Effector memory CD8-positive, alpha-beta T cell (primary cell): ENCODE measurements around the gene GPATCH4.

ENCODE experiments used
- ATAC-seq: fragments of 150-1000 bp; cut with Tn5 transposase; replicated peaks from 2 replicates; pipeline ENCODE4 v1.10.0; 2021; ENCODE audit warnings: mild to moderate bottlenecking, moderate library complexity
- DNase-seq, 3 experiments: peaks; one replicate each; pipeline ENCODE4 v3.0.0; 2021
- H3K27ac Mint-ChIP-seq, 2 donors: one replicate each; pipeline ENCODE4 v1.8.0; 2022; ENCODE audit warnings: mild to moderate bottlenecking in 2 of 2, mixed read lengths in 2 of 2, moderate library complexity in 2 of 2
- H3K27me3 Mint-ChIP-seq, 2 donors: one replicate each; pipeline ENCODE4 v1.8.0; 2022; ENCODE audit warnings: mixed read lengths in 2 of 2
- H3K36me3 Mint-ChIP-seq: one replicate; pipeline ENCODE4 v1.8.0; 2022; ENCODE audit warnings: mild to moderate bottlenecking, moderate library complexity, mixed read lengths; ENCODE audit not compliant: insufficient read depth
- H3K4me1 Mint-ChIP-seq, 2 donors: one replicate each; pipeline ENCODE4 v1.8.0; 2022; ENCODE audit warnings: low read depth in 2 of 2, mixed read lengths in 2 of 2
- H3K4me3 Mint-ChIP-seq, 2 donors: one replicate each; pipeline ENCODE4 v1.8.0; 2022; ENCODE audit warnings: mild to moderate bottlenecking in 2 of 2, mixed read lengths in 2 of 2, moderate library complexity in 2 of 2
- H3K9me3 Mint-ChIP-seq, 2 donors: one replicate each; pipeline ENCODE4 v1.8.0; 2022; ENCODE audit warnings: mixed read lengths in 2 of 2

The GPATCH4 gene

GRCh38 chr1:156599811-156600210, 1.5 kb downstream of the GPATCH4 start:
- H3K9me3 Mint-ChIP-seq, result no peaks in the 10 kb centered on the region
- peak overlapping the region; percentile 72 to 93 for H3K27ac Mint-ChIP-seq
- H3K4me1 Mint-ChIP-seq, result peaks cover 20 to 29% of the 10 kb centered on the region in 2 donors
- H3K36me3 Mint-ChIP-seq, result peaks cover 17% of the 10 kb centered on the region
- peak overlapping the region; percentile 89 to 92 for H3K4me3 Mint-ChIP-seq
- ATAC-seq (peak; percentile 78), DNase-seq (no peak)
- H3K27me3 Mint-ChIP-seq, result no peaks in the 10 kb centered on the region

- Mint-ChIP-seq H3K4me3 (no peak overlapping the region), H3K9me3 (no peaks in the 10 kb centered on the region), H3K4me1 (peaks cover 20 to 29% of the 10 kb centered on the region in 2 donors), H3K27me3 (no peaks in the 10 kb centered on the region), H3K36me3 (peaks cover 17% of the 10 kb centered on the region), H3K27ac (peak overlapping the region; percentile 32 to 72)
- DNase-seq, result no peak
- ATAC-seq, result no peak
These were observed 2.4 kb downstream of the GPATCH4 start for GRCh38 chr1:156598731-156599432.

- Mint-ChIP-seq H3K36me3 (peaks cover 17% of the 10 kb centered on the region), H3K27me3 (no peaks in the 10 kb centered on the region), H3K27ac (peak overlapping the region; percentile 32 to 72), H3K4me1 (peaks cover 20 to 29% of the 10 kb centered on the region in 2 donors), H3K9me3 (no peaks in the 10 kb centered on the region), H3K4me3 (no peak overlapping the region)
- DNase-seq (no peak), ATAC-seq (no peak)
These were observed 3.2 kb downstream of the GPATCH4 start for GRCh38 chr1:156598125-156598524.

- Mint-ChIP-seq H3K27me3 (no peaks in the 10 kb centered on the region), H3K27ac (peak overlapping the region in 1 of 2 donors; percentile 16), H3K9me3 (no peaks in the 10 kb centered on the region), H3K36me3 (peaks cover 17% of the 10 kb centered on the region), H3K4me1 (peaks cover 13 to 20% of the 10 kb centered on the region in 2 donors), H3K4me3 (no peak overlapping the region)
- DNase-seq, result no peak
- no peak for ATAC-seq
These were observed 4.9 kb downstream of the GPATCH4 start for GRCh38 chr1:156596426-156596825.

GRCh38 chr1:156595016-156595415, 6.3 kb downstream of the GPATCH4 start:
- Mint-ChIP-seq H3K27ac (peak overlapping the region; percentile 1 to 32), H3K27me3 (no peaks in the 10 kb centered on the region), H3K4me3 (no peak overlapping the region), H3K4me1 (peaks cover 3 to 16% of the 10 kb centered on the region in 2 donors), H3K36me3 (peaks cover 14% of the 10 kb centered on the region), H3K9me3 (no peaks in the 10 kb centered on the region)
- DNase-seq, result no peak
- no peak for ATAC-seq

GRCh38 chr1:156594190-156594589, 7.1 kb downstream of the GPATCH4 start:
- peaks cover 13% of the 10 kb centered on the region for H3K36me3 Mint-ChIP-seq
- no peaks in the 10 kb centered on the region for H3K27me3 Mint-ChIP-seq
- DNase-seq (no peak), ATAC-seq (no peak)
- peaks cover 3 to 16% of the 10 kb centered on the region in 2 donors for H3K4me1 Mint-ChIP-seq
- H3K4me3 Mint-ChIP-seq, result no peak overlapping the region
- H3K9me3 Mint-ChIP-seq, result no peaks in the 10 kb centered on the region
- H3K27ac Mint-ChIP-seq, result no peak overlapping the region

- no peak overlapping the region for H3K27ac Mint-ChIP-seq
These were observed 7.7 kb downstream of the GPATCH4 start for GRCh38 chr1:156593661-156593989.

GRCh38 chr1:156592910-156593660, 8.2 kb downstream of the GPATCH4 start:
- Mint-ChIP-seq H3K27ac (peak overlapping the region in 1 of 2 donors; percentile 51), H3K4me3 (peak overlapping the region; percentile 56 to 80), H3K27me3 (no peaks in the 10 kb centered on the region), H3K9me3 (no peaks in the 10 kb centered on the region), H3K4me1 (peaks cover 3 to 16% of the 10 kb centered on the region in 2 donors), H3K36me3 (peaks cover 7% of the 10 kb centered on the region)
- ATAC-seq, result no peak
- DNase-seq, result no peak

More at GRCh38 chr1:156593661-156593989, 7.7 kb downstream of the GPATCH4 start:
- Mint-ChIP-seq H3K36me3 (peaks cover 7% of the 10 kb centered on the region), H3K27me3 (no peaks in the 10 kb centered on the region), H3K9me3 (no peaks in the 10 kb centered on the region), H3K4me3 (no peak overlapping the region), H3K4me1 (peaks cover 3 to 16% of the 10 kb centered on the region in 2 donors)
- no peak for DNase-seq
- ATAC-seq, result no peak

- Mint-ChIP-seq H3K4me3 (peak overlapping the region; percentile 56 to 80), H3K36me3 (peaks cover 7% of the 10 kb centered on the region), H3K4me1 (peaks cover 3 to 16% of the 10 kb centered on the region in 2 donors), H3K9me3 (no peaks in the 10 kb centered on the region), H3K27me3 (no peaks in the 10 kb centered on the region), H3K27ac (peak overlapping the region in 1 of 2 donors; percentile 51)
- DNase-seq (no peak), ATAC-seq (no peak)
These were observed 8.9 kb downstream of the GPATCH4 start for GRCh38 chr1:156592158-156592909.

- peak; percentile 57 to 67 (median 58) for DNase-seq
- Mint-ChIP-seq H3K4me1 (peaks cover 3 to 16% of the 10 kb centered on the region in 2 donors), H3K27ac (peak within 1 kb of the TSS; percentile 56 to 82), H3K9me3 (no peaks in the 10 kb centered on the region), H3K27me3 (no peaks in the 10 kb centered on the region), H3K36me3 (peaks cover 7% of the 10 kb centered on the region), H3K4me3 (peak within 1 kb of the TSS; percentile 56 to 80)
- ATAC-seq, result peak; percentile 96
These were observed 9.7 kb downstream of the GPATCH4 start, which contains the start of gene NAXE for GRCh38 chr1:156591432-156592157. Gene NAXE, plus strand, starts transcription at chr1:156591776. Its CDS starts 29 bp downstream, at chr1:156591805.

- DNase-seq, result no peak
- Mint-ChIP-seq H3K9me3 (no peaks in the 10 kb centered on the region), H3K36me3 (peaks cover 5% of the 10 kb centered on the region), H3K4me3 (peak overlapping the region; percentile 56 to 80), H3K4me1 (peaks cover 3 to 16% of the 10 kb centered on the region in 2 donors), H3K27me3 (no peaks in the 10 kb centered on the region), H3K27ac (peak overlapping the region; percentile 56 to 82)
- no peak for ATAC-seq
These were observed 10.2 kb downstream of the GPATCH4 start for GRCh38 chr1:156591181-156591431.

- no peak for ATAC-seq
- Mint-ChIP-seq H3K27ac (peak overlapping the region; percentile 56 to 82), H3K36me3 (peaks cover 2% of the 10 kb centered on the region), H3K27me3 (no peaks in the 10 kb centered on the region), H3K9me3 (no peaks in the 10 kb centered on the region), H3K4me1 (peaks cover 3 to 16% of the 10 kb centered on the region in 2 donors), H3K4me3 (peak overlapping the region; percentile 56 to 80)
- no peak for DNase-seq
These were observed 10.7 kb downstream of the GPATCH4 start for GRCh38 chr1:156590326-156591180.
